Stimulated activated memory B cell treated with anti-CD40 and anti-IgM and Interleukin-4, amounts not matched to agents 10 μg/mL and 1 μg/mL and 100 μg/mL, for 72 hours (primary cell): Measurements from ENCODE around the gene CDKN2AIP.

Source experiments
- ATAC-seq: fragments of 150-1000 bp; cut with Tn5 transposase; 2 replicates; pipeline ENCODE4 v1.10.0; 2021
- H3K27ac Mint-ChIP-seq: one replicate; pipeline ENCODE4 v1.8.0; 2022; ENCODE audit warnings: mild to moderate bottlenecking, mixed read lengths
- H3K27me3 Mint-ChIP-seq: one replicate; pipeline ENCODE4 v1.8.0; 2022; ENCODE audit warnings: mixed read lengths
- H3K36me3 Mint-ChIP-seq: one replicate; pipeline ENCODE4 v1.8.0; 2022; ENCODE audit warnings: mixed read lengths
- H3K4me1 Mint-ChIP-seq: one replicate; pipeline ENCODE4 v1.8.0; 2022; ENCODE audit warnings: mixed read lengths
- H3K4me3 Mint-ChIP-seq: one replicate; pipeline ENCODE4 v1.8.0; 2022; ENCODE audit warnings: mild to moderate bottlenecking, moderate library complexity, mixed read lengths
- H3K9me3 Mint-ChIP-seq: one replicate; pipeline ENCODE4 v1.8.0; 2022; ENCODE audit warnings: mixed read lengths

The CDKN2AIP gene

GRCh38 chr4:183485411-183486160, 41.1 kb downstream of the CDKN2AIP start:
- no peak overlapping the region for H3K4me3 Mint-ChIP-seq
- H3K27ac Mint-ChIP-seq, result no peak overlapping the region
- H3K27me3 Mint-ChIP-seq, result no peaks in the 10 kb centered on the region
- no peaks in the 10 kb centered on the region for H3K4me1 Mint-ChIP-seq
- peaks cover 2% of the 10 kb centered on the region for H3K9me3 Mint-ChIP-seq
- H3K36me3 Mint-ChIP-seq, result peaks cover 5% of the 10 kb centered on the region
- no peak for ATAC-seq

GRCh38 chr4:183492791-183493222, 48.4 kb downstream of the CDKN2AIP start:
- no peak for ATAC-seq
- H3K27me3 Mint-ChIP-seq, result no peaks in the 10 kb centered on the region

GRCh38 chr4:183493246-183493645, 48.8 kb downstream of the CDKN2AIP start:
- no peaks in the 10 kb centered on the region for H3K4me1 Mint-ChIP-seq
- no peak for ATAC-seq
- H3K27ac Mint-ChIP-seq, result no peak overlapping the region

More at GRCh38 chr4:183492791-183493222, 48.4 kb downstream of the CDKN2AIP start:
- H3K9me3 Mint-ChIP-seq, result peaks cover 9% of the 10 kb centered on the region
- H3K4me3 Mint-ChIP-seq, result no peak overlapping the region
- no peaks in the 10 kb centered on the region for H3K4me1 Mint-ChIP-seq
- H3K36me3 Mint-ChIP-seq, result peaks cover 42% of the 10 kb centered on the region
- no peak overlapping the region for H3K27ac Mint-ChIP-seq

GRCh38 chr4:183495184-183495583, 50.7 kb downstream of the CDKN2AIP start:
- Mint-ChIP-seq H3K36me3 (peaks cover 42% of the 10 kb centered on the region), H3K4me1 (no peaks in the 10 kb centered on the region), H3K27me3 (no peaks in the 10 kb centered on the region), H3K9me3 (peaks cover 9% of the 10 kb centered on the region), H3K27ac (no peak overlapping the region), H3K4me3 (no peak overlapping the region)
- no peak for ATAC-seq

More at GRCh38 chr4:183493246-183493645, 48.8 kb downstream of the CDKN2AIP start:
- Mint-ChIP-seq H3K36me3 (peaks cover 42% of the 10 kb centered on the region), H3K27me3 (no peaks in the 10 kb centered on the region), H3K9me3 (peaks cover 9% of the 10 kb centered on the region), H3K4me3 (no peak overlapping the region)
